Activated T-cell treated with anti-CD3 and anti-CD28 coated beads for 1 hour (primary cell): ENCODE results near the gene CSNK1G3.

Experiments
- DNase-seq: peaks from one replicate; pipeline ENCODE4 v3.0.0-alpha.2; 2020; ENCODE audit warnings: low read depth

CSNK1G3 gene

DNA sequence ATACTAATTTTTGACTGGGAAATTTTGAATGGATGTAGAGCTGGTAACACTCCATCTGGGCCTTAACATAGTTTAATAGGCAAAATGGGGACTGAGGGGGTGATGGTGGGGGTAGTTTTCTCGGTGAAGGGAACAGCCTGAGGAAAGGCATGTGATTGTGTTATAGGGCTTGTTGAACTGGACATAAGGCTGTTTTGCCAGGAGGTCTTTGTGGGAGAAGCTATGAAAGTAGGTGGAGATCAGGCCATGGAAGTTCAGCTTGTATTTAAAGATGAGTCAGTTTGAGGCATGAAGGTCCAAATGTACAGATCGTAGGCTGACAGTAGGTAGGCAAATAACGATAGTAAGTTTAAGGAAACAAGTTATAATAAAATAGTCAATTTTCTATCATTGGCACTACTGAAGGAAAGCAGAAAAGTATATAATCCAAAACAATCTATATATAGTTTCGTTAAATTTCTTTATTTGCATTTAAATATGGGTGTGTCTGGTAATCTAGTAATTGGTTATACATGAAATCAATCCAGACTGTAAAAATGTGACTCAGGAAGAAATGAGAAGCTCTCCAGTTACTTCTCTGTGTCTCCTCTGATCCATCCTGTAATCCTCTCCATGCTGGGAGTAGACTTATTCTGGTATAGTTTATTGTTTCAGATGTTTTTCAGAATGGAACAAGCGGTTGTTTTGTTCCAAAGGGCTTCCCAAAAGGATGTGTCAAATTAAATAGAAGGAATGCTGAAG is 2.8 kb downstream of the CSNK1G3 start:
- no peak for DNase-seq

DNA sequence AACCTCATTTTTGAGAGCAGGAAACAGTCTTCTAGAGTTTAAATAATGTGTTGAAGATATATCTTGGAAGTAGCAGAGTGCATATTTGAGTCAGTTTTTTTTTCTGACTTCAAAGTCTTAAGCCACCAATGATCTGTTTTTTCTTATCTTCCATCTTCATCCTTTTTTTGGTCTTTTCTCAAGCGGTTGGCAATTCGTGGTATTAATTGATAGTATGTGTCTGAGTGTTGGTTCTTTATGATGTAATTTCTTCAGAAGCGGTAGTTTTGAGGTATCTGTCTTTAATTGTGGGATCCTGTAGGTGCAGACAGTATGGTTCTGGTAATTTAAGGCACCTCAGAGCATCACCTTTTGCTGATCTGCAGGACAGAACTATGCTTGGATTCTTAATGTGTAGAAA is 3.9 kb downstream of the CSNK1G3 start:
- no peak for DNase-seq

DNA sequence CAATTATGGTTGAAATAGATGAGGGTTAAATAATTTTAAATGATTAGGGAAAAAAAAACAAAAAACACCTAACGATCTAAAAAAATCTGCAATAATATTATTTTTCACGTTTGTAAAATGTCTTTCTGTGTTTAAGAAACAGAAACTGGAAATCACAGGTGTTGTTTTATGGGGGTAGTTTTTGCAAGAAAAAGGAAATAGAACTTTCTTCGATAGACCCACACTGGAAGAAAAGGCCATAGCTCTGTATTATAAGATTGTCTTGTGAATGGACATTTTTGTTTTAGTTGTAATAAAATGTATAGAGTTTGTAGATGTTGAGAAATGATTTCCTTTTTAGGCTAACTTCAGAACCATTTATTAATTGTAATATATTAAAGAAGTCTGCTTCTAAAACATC is 5.5 kb downstream of the CSNK1G3 start:
- DNase-seq = no peak

DNA sequence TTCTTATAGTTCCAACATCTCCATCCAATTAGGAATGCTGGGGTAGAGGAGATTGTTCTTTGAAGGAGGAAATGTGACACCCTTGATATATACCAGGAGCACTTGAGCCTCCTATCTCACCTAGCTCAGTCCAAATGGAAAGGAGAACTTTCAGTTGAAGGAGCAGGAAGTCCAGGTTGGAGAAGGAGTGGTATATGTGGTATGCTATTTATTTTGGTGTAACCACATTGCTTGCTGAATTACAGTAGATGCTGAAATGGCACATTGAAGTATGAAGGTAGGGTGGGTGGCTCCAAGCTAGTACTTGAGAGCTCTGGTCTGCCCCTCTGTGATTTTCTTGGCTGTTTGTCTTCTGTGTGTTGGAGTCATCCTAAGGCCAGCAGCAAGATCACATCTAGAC is 6.1 kb downstream of the CSNK1G3 start:
- DNase-seq = no peak

DNA sequence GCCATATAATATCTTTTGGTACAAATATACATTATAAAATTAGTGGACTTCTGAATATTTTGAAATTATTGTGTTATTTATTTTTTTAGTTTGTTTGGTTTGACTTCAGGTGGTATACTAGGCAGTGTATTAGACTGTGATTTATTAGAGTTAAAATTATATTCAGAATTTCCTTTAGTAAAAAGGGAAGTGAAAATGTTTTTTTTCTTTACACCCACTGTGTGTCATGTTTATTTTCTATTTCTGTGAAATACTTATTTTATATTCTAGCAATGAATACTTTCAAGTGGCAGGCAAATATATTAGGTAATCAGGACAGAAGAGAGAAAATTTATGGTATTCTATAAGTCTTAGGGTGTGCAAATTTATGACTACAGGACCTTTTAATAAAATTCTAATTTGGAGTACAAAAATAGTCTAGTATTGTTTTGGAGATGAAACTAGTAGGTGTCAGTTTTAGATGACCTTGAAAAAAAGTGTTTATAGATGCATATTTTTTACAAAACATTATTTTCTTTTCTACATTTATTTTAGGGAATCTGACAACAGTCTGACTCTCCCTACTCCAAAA is 8.8 kb downstream of the CSNK1G3 start:
- DNase-seq = no peak

DNA sequence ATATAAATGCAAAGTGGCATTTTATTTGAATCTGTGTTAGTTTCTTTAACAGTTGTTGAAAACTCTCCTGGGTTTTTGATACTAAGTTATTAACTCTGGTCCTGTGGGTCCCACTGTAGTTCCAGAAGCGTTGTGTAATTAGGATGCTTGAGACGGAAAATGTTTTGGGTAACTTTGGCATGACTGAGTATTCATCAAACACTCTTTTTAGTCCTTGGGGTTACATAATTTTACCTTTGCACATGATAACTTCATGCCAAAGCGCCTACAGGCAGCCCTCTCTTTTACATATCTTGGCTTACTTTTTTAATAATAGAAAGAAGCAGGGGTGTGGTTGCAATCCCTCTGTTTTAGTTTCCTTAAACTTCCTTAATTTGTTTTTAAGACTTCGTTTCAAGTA is 12.2 kb downstream of the CSNK1G3 start:
- no peak for DNase-seq

DNA sequence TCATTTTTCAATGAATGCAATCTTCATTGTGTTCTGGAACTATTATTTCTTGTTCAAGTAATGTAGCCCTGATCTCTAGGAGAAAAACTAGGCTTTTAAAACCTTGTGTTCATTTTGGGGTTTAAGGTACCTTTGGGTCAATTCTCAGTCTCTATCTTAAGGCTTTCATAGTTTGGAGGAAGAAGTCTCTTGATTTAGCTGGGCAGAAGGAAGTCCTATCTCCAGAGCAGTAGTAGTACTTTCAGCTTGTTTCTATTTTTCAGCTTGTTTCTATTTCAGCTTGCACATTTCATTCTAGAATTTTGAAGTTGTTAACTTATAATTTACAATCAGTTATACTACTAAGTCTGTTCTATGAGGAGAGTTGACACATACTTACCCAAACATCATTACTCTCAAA is 15.2 kb downstream of the CSNK1G3 start:
- DNase-seq = no peak

DNA sequence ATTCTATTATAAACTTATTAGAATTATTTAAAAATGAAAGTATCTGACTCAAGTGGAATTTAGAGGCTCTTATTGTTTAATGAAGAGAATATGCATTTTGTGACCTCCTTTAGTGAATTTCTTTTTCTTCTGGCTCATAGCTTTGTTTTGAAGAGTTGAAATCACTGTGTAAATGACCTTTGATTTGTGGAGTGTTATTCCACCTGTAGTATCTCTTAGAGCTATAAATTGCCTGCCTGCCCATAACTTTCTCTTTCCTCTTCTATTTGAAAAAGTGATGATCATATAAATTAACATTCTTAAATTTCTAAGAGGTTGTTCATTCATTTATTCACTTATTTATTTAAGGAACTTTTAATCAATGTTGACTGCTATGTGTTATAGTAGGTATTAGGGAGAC is 16.1 kb downstream of the CSNK1G3 start:
- no peak for DNase-seq

DNA sequence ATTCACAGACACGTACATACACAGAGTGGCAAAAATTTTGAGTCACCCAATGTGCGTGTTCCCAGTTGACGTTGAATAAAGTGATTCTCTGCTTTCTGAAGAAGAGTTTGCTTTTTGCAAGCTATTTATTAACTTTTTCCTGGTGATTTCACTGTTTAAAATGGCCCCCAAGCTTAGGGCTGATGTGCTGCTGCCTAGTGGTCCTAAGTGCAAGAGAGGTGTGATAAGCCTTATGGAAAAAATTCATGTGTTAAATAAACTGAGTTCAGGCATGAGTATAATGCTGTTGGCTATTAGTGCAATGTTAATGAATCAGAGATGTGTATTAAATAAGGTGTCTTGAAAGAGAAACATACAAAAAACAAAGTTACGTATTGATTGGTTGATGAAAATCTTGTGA is 16.9 kb downstream of the CSNK1G3 start:
- DNase-seq = no peak

DNA sequence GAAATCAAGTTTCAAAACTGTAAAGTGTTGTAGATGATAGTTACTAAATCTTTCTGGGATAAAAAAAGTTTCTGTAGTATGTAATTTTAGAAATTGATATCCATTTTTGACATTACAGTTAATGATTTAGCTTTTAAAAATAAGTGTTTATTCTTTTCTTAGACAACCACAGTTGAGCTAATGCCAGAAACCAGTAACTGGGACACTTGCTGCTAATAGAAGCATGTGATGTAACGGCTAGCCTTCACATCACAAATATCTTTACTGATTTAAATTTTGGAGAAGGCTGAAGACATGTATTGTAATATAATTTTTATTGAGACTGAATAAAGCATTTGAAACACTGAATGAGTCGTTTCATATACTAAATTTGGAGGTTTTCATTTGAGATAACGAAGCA is 18.8 kb downstream of the CSNK1G3 start:
- DNase-seq = no peak

DNA sequence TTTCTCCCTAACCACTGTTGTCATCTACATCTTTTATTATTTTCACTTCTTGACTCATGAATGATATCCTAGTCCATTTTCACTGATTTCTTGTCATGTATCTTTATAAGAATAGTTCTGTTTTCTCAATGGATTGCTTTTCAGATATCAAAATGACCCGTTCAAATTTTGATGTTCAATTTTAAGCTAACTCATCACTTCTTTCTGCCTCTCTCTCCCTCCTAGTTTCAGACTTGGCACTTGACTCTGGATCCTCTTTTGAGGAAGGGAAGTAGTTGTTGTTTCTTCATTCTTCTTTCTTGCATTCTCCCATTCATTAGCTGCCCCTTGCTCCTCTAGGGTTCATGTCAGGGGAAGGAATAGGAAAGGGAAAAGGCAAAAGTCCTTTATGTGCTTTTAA is 23.7 kb downstream of the CSNK1G3 start:
- DNase-seq = no peak

DNA sequence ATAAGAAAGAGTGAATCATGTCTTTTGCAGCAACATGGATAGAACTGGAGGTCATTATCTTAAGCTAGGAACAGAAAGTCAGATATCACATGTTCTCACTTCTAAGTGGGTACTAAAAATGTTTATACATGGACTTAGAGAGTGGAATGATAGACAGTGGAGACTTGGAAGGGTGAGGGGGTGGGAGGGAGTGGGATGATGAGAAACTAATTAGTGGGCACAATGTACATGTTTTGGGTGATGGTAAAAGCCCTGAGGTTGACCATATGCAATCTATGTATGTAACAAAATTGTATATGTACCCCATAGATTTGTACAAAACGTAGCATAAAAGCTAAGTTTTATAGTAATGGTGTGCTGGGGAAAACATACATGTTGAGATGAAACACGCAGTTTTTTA is 25.3 kb downstream of the CSNK1G3 start:
- DNase-seq = no peak

DNA sequence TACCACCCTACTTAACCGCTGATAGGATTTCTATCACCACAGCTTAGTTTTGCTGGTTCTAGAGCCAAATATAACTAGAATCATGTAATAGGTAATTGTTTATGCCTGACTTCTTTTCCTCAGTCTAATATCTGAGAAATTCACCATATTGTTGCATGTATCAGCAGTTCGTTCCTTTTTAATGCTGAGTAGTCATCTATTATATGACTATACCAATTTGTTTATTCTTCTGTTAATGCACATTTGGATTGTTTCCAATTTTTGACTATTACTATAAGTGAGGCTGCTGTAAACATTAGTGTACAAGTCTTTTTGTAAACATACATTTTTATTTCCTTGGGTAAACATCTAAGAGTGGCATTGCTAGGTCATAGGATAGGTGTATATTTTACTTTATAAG is 25.9 kb downstream of the CSNK1G3 start:
- DNase-seq = no peak

DNA sequence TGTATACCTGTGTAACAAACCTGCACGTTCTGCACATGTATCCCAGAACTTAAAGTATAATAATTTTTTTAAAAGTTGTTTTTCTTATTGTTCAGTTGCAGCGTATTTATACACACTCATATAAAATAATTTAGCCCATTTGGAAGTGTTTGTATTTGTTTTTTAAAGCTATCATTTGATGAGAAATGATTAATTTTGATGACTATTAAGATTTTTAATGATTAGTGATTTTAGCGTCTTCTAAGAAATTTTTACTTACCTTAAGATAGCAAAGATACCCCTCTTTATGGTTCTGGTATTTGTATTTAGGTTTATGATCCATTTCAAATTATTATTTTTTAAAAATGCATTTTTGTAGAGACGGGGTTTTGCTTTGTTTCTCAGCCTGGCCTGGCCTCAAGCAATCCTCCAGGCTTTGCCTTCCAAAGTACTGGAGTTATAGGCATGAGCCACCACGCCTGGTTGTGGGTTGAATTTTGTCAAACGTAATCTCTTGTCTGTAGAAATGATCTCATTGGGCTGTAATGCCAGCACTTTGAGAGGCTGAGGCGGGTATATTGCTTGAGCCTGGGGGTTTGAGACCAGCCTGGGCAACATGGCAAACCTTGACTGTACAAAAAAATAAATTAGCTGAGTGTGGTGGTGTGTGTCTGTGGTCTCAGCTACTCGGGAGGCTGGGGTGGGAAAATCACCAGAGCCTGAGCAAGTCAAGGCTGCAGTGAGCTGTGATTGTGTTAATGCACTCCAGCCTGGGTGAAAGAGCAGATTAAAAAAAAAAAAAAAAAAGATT is 26.9 kb downstream of the CSNK1G3 start:
- no peak for DNase-seq

DNA sequence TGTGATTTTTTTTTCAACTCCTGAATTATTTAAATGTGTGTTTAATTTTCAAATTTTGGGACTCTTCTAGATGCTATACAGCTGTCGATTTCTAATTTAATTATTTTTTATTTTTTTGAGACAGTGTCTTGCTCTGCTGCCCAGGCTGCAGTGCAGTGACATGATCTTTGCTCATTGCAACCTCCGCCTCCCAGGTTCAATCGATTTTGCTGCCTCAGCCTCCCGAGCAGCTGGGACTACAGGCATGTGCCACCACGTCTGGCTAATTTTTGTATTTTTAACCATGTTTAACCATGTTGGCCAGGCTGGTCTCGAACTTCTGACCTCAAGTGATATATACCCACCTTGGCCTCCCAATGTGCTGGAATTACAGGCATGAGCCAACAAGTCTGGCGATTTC is 28.6 kb downstream of the CSNK1G3 start:
- DNase-seq = no peak

DNA sequence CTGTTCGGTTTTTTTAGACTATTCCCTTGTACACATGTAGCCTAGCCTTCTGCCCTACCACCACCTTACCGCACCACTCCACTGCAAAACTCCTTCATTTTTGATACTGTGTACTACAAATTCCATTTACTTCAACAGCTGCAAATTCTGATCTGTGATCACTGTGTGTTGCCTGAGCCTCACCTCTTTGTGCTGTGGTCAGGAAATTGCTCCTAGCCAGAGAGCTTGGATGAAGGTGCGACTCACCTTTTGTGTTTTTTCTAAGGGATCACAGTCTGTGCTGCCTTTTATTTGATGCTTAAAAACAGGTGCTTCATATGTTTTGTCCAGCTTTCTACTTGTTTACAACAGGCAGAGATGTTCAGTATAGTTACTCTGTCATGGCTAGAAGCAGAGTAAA is 31.5 kb downstream of the CSNK1G3 start:
- no peak for DNase-seq

DNA sequence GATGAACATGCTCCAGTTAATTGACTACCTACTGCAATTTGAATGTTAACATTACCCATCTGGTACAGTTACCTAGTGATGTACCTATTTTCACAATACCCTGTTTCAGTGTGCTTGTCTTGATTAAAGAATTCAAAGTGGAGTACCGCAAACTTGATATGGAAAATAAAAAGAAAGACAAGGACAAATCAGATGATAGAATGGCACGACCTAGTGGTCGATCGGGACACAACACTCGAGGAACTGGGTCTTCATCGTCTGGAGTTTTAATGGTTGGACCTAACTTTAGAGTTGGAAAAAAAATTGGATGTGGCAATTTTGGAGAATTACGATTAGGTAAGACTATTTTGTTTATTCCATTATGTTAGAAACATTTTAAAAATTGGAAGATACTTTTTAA is 33.5 kb downstream of the CSNK1G3 start:
- no peak for DNase-seq

DNA sequence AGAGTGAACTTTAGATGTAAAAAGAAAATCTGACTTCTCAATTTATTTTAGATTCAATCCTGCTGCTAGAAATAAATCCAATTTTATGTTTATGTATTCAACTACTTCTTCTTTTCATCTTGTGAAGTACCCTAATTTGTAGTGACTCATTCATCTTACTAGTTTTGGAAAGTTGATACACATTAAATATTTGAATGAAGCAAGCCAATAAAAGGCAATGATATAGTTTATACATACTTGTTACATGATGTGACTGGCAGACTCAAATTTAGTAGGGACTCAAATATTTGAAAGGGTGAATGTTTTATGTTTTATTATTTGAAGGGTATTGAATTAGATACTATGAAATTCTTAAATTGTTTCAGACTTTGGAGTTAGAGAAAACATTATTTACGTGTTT is 34.7 kb downstream of the CSNK1G3 start:
- DNase-seq = no peak

DNA sequence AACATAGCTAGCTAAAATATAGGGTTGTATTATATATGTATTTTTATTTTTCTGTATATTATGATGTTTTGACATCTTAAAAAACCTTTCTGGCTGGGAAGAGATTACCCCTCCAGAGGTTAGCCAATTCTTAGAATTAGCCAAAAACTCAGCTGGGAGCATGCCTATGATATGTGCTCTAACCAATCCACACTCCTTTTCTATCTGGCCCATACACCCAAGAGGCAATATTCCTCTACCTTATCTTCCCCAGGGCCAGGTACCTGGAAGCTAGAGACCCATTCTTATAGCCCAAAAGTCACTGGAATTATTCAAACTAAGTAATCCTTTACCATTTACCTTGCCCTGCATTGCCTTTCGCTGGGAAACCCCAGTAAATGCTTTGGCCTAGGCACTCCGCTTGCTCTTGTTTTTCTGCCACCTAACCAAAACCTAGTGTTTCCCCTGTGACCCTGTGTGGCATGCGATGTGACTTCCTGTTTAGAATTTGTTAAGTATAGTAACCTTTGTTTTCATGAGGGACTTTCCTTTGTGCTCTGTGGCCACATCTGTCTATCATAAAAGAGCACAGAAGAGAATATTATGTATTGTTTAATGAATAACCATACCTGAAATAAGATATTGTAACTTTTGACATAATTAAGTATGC is 37.4 kb downstream of the CSNK1G3 start:
- peak; percentile 20 for DNase-seq

DNA sequence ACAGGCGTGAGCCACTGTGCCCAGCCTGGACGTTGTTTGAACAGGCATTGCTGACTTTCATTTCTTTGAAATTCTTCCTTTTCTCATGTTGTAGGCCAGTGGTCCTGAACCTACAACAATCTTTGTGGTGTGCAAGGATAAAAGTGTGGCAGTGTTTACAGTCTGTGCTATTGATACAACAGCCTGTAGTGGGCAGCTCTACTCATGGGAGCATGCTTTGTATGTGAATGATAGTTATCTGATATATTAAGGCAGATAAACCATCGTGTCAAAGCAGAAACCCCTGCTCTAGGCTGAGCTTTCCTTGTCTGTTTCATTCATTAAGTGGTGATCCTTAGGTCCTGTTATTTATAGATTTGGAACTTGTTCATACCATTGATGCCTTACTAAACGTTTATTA is 42.6 kb downstream of the CSNK1G3 start:
- DNase-seq = no peak

DNA sequence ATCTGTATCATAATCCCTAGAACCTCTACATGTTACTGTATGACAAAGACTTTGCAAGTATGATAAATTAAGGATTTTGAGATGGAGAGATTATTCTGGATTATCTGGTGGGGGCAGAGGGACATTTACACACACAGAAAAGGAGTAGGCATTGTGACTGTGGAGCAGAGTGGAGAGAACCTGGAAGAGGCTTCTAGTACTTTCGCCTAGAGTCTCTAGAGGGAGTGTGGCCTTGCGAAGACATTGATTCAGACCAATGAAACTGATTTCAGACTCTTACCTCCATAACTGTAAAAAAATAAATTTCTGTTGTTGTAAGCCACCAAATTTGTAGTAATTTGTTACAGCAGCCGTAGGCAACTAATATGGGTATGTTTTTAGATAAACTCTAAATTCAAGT is 45.9 kb downstream of the CSNK1G3 start:
- no peak for DNase-seq

DNA sequence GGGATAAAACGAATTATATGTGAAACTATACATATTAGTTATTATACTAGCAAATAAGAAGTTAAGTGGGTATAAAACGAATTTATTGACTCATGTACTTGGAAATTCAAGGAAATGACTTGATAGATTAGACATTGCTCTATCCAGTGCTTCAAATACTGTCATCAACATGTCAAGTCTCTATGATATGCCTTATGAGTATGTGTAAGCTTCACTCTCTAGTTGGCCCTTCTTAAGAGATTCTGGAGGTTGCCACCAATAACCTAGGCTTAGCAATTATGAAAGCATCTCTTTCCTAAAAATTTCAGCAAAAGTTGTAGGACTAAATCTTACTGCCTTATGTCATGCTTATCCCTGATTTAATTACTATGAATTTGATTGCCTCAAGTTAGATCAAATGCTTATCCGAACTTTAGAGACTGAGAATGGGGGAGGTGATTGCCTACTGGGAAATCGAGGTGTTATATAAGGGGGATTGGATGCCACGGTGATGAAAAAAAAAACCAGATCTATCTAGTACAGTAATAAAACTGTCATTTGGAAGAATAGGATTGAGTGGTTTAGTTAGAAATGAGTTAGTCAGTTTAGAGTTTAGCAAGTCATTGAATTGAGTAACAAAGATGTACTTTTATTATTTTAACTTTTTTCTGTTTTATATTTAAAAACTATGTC is 46.9 kb downstream of the CSNK1G3 start:
- DNase-seq = no peak

DNA sequence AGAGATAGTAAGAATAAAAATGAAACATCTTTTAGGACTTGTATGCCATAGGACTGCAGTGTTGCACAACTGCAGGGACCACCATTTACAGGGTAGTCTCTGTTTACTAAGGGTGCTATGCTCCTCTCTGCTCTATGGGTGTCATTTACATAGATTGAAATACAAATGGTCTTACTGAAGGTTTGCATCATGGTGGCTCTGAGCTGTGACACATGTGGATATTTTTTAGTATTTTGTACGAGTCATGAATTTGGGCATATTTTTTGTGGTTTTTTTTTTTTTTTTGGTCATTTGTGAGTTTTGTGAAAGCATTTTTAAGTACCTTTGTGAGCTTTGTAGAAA is 47.4 kb downstream of the CSNK1G3 start:
- no peak for DNase-seq
